IPS-15b (cell line): Measurements from ENCODE around the gene LMAN1.

Experiments
- H3K27me3 ChIP-seq: one replicate; pipeline ENCODE4 v1.6.1; 2013; ENCODE audit warnings: low read length; ENCODE audit not compliant: control insufficient read depth, insufficient read depth
- H3K36me3 ChIP-seq: one replicate; pipeline ENCODE4 v1.6.1; 2013; ENCODE audit warnings: low read length; ENCODE audit not compliant: control insufficient read depth, insufficient read depth
- H3K4me1 ChIP-seq: one replicate; pipeline ENCODE4 v1.6.1; 2013; ENCODE audit warnings: mild to moderate bottlenecking, low read length; ENCODE audit not compliant: control insufficient read depth, insufficient read depth
- H3K4me3 ChIP-seq: one replicate; pipeline ENCODE4 v1.5.1; 2013; ENCODE audit warnings: low read depth, low read length
- H3K9ac ChIP-seq: one replicate; pipeline ENCODE4 v1.6.1; 2013; ENCODE audit warnings: low read depth, mild to moderate bottlenecking, low read length
- H3K9me3 ChIP-seq: one replicate; pipeline ENCODE4 v1.6.1; 2013; ENCODE audit warnings: mild to moderate bottlenecking, low read length; ENCODE audit not compliant: control insufficient read depth, insufficient read depth

Gene LMAN1

GRCh38 chr18:59298871-59299270 lies 60.2 kb downstream of the LMAN1 start:
- H3K4me1 ChIP-seq = no peaks in the 10 kb centered on the region
- H3K4me3 ChIP-seq = no peak overlapping the region
- no peaks in the 10 kb centered on the region for H3K36me3 ChIP-seq
- peaks cover 8% of the 10 kb centered on the region for H3K27me3 ChIP-seq
- H3K9me3 ChIP-seq = no peaks in the 10 kb centered on the region
- H3K9ac ChIP-seq = no peak overlapping the region

GRCh38 chr18:59293317-59293716 lies 65.7 kb downstream of the LMAN1 start:
- Histone ChIP-seq H3K4me3 (no peak overlapping the region), H3K27me3 (peaks cover 18% of the 10 kb centered on the region), H3K9me3 (no peaks in the 10 kb centered on the region), H3K4me1 (no peaks in the 10 kb centered on the region), H3K9ac (no peak overlapping the region), H3K36me3 (no peaks in the 10 kb centered on the region)

- H3K9ac ChIP-seq = no peak overlapping the region
- H3K36me3 ChIP-seq = no peaks in the 10 kb centered on the region
- H3K4me3 ChIP-seq = no peak overlapping the region
- no peaks in the 10 kb centered on the region for H3K9me3 ChIP-seq
- no peaks in the 10 kb centered on the region for H3K4me1 ChIP-seq
- H3K27me3 ChIP-seq = peaks cover 17% of the 10 kb centered on the region
These were observed 72.7 kb downstream of the LMAN1 start for GRCh38 chr18:59286341-59286740.

- H3K4me3 ChIP-seq = no peak overlapping the region
- peaks cover 56% of the 10 kb centered on the region for H3K27me3 ChIP-seq
- H3K4me1 ChIP-seq = no peaks in the 10 kb centered on the region
- no peaks in the 10 kb centered on the region for H3K9me3 ChIP-seq
- no peak overlapping the region for H3K9ac ChIP-seq
- no peaks in the 10 kb centered on the region for H3K36me3 ChIP-seq
These were observed 76.7 kb downstream of the LMAN1 start for GRCh38 chr18:59282341-59282740.

GRCh38 chr18:59279722-59280121 lies 79.3 kb downstream of the LMAN1 start:
- Histone ChIP-seq H3K4me1 (peaks cover 4% of the 10 kb centered on the region), H3K9me3 (no peaks in the 10 kb centered on the region), H3K27me3 (peaks cover 74% of the 10 kb centered on the region), H3K36me3 (no peaks in the 10 kb centered on the region), H3K4me3 (no peak overlapping the region), H3K9ac (no peak overlapping the region)

- no peaks in the 10 kb centered on the region for H3K9me3 ChIP-seq
- peaks cover 79% of the 10 kb centered on the region for H3K27me3 ChIP-seq
- peaks cover 4% of the 10 kb centered on the region for H3K4me1 ChIP-seq
- no peaks in the 10 kb centered on the region for H3K36me3 ChIP-seq
- no peak overlapping the region for H3K9ac ChIP-seq
- H3K4me3 ChIP-seq = no peak overlapping the region
These were observed 79.9 kb downstream of the LMAN1 start for GRCh38 chr18:59279193-59279592.

GRCh38 chr18:59278793-59279192 lies 80.3 kb downstream of the LMAN1 start:
- Histone ChIP-seq H3K27me3 (peaks cover 83% of the 10 kb centered on the region), H3K36me3 (no peaks in the 10 kb centered on the region), H3K4me3 (no peak overlapping the region), H3K9ac (no peak overlapping the region), H3K4me1 (peaks cover 4% of the 10 kb centered on the region), H3K9me3 (no peaks in the 10 kb centered on the region)
